Neural cell (in vitro differentiated cells): Measurements from ENCODE around the gene VEPH1. TPM values are rescaled to one million over a fixed set of nuclear protein-coding genes. Genes with fewer than 3 reads are reported as not detected.

Experiments used
- H2AFZ ChIP-seq: fragments of 200-600, 300-800 bp; sonication (generic), shearing (Covaris generic); 2 replicates; pipeline ENCODE4 v1.6.0; 2014; ENCODE audit warnings: low read depth, mild to moderate bottlenecking, antibody characterized with exemption, low read length, moderate library complexity
- H3F3A ChIP-seq: fragments of 200-600 bp; shearing (Covaris generic); 2 replicates; pipeline ENCODE4 v1.6.1; 2016; ENCODE audit warnings: mild to moderate bottlenecking, moderate library complexity, mixed read lengths, antibody characterized with exemption, low read length; ENCODE audit not compliant: insufficient read depth, poor library complexity, severe bottlenecking
- H3K27ac ChIP-seq: fragments of 200-600, 300-800 bp; sonication (generic), shearing (Covaris generic); 2 replicates; pipeline ENCODE4 v1.5.1; 2014; ENCODE audit warnings: mild to moderate bottlenecking, low read length, moderate library complexity
- H3K27me3 ChIP-seq: fragments of 300-800, 200-600 bp; sonication (generic), shearing (Covaris generic); 2 replicates; pipeline ENCODE4 v1.6.0; 2014; ENCODE audit warnings: mild to moderate bottlenecking, low read depth, low read length, moderate library complexity; ENCODE audit not compliant: insufficient read depth
- H3K36me3 ChIP-seq: fragments of 300-800, 200-600 bp; sonication (generic), shearing (Covaris generic); 2 replicates; pipeline ENCODE4 v1.5.1; 2014; ENCODE audit warnings: mild to moderate bottlenecking, antibody characterized with exemption, low read length, moderate library complexity; ENCODE audit not compliant: insufficient read depth
- H3K4me2 ChIP-seq: fragments of 300-800, 200-600 bp; sonication (generic), shearing (Covaris generic); 2 replicates; pipeline ENCODE4 v1.6.0; 2014; ENCODE audit warnings: mild to moderate bottlenecking, low read length
- H3K4me3 ChIP-seq: fragments of 300-800, 200-600 bp; sonication (generic), shearing (Covaris generic); 2 replicates; pipeline ENCODE4 v1.5.1; 2014; ENCODE audit warnings: mild to moderate bottlenecking, low read length, moderate library complexity
- H3K79me2 ChIP-seq: fragments of 200-600 bp; shearing (Covaris generic); replicated peaks from 2 replicates; pipeline ENCODE4 v1.6.0; 2014; ENCODE audit warnings: mild to moderate bottlenecking, low read length, moderate library complexity; ENCODE audit not compliant: insufficient read depth
- H3K9ac ChIP-seq: fragments of 300-800, 200-600 bp; sonication (generic), shearing (Covaris generic); 2 replicates; pipeline ENCODE4 v1.6.1; 2016; ENCODE audit warnings: mild to moderate bottlenecking, low read length, mixed read lengths
- H3K9me2 ChIP-seq: fragments of 200-600 bp; shearing (Covaris generic); 2 replicates; pipeline ENCODE4 v1.6.1; 2016; ENCODE audit warnings: mild to moderate bottlenecking, low read length, mixed read lengths; ENCODE audit not compliant: insufficient read depth
- H3K9me3 ChIP-seq: fragments of 200-600, 300-800 bp; sonication (generic), shearing (Covaris generic); 2 replicates; pipeline ENCODE4 v1.6.1; 2016; ENCODE audit warnings: mild to moderate bottlenecking, mixed run types, low read length, moderate library complexity, mixed read lengths
- H4K20me1 ChIP-seq: fragments of 200-600 bp; shearing (Covaris generic); 2 replicates; pipeline ENCODE4 v1.6.1; 2016; ENCODE audit warnings: mild to moderate bottlenecking, mixed run types; ENCODE audit not compliant: insufficient read depth
- CTCF ChIP-seq: fragments of 450-650 bp; IDR thresholded peaks from 2 replicates; pipeline ENCODE4 v1.5.1; 2014; ENCODE audit warnings: antibody characterized with exemption, mild to moderate bottlenecking, moderate library complexity; ENCODE audit not compliant: poor library complexity, severe bottlenecking
- EP300 ChIP-seq: fragments of 450-650 bp; conservative IDR thresholded peaks from 2 replicates; pipeline ENCODE4 v1.6.1; 2014; ENCODE audit warnings: antibody characterized with exemption, mild to moderate bottlenecking, moderate library complexity; ENCODE audit not compliant: poor library complexity, severe bottlenecking
- EZH2 ChIP-seq: fragments of 200-600, 300-800 bp; shearing (Covaris generic), sonication (generic); IDR thresholded peaks from 2 replicates; pipeline ENCODE4 v1.6.1; 2014; ENCODE audit warnings: antibody characterized with exemption, low read length, borderline replicate concordance, mild to moderate bottlenecking; ENCODE audit not compliant: insufficient read depth, poor library complexity, severe bottlenecking
- MXI1 ChIP-seq: fragments of 450-650 bp; conservative IDR thresholded peaks from 2 replicates; pipeline ENCODE4 v1.6.1; 2014; ENCODE audit warnings: antibody characterized with exemption, mild to moderate bottlenecking; ENCODE audit not compliant: poor library complexity, severe bottlenecking
- POLR2AphosphoS5 ChIP-seq: IDR thresholded peaks from 2 replicates; pipeline ENCODE4 v1.6.1; 2012
- RAD21 ChIP-seq: fragments of 450-650 bp; conservative IDR thresholded peaks from 2 replicates; pipeline ENCODE4 v1.6.1; 2014; ENCODE audit warnings: antibody characterized with exemption, mild to moderate bottlenecking, moderate library complexity
- REST ChIP-seq: IDR thresholded peaks from 2 replicates; pipeline ENCODE4 v1.6.1; 2012; ENCODE audit warnings: borderline replicate concordance
- SMC3 ChIP-seq: fragments of 450-650 bp; conservative IDR thresholded peaks from 2 replicates; pipeline ENCODE4 v1.6.1; 2014; ENCODE audit warnings: antibody characterized with exemption, mild to moderate bottlenecking, moderate library complexity; ENCODE audit not compliant: poor library complexity
- TAF1 ChIP-seq: IDR thresholded peaks from 2 replicates; pipeline ENCODE4 v1.6.1; 2012; ENCODE audit warnings: low read depth
- polyA plus RNA-seq: library from polyadenylated mRNA; depleted of rRNA; stranded (reverse); fragments of >200 nt; gene quantifications from 2 replicates; pipeline ENCODE4 v1.2.3, GENCODE V29; 2014

VEPH1 gene
- polyA plus RNA-seq, 1 donor from 2014 or later, result 0.89 TPM

- H3K9me2 ChIP-seq, result no peaks in the 10 kb centered on the region
- no peaks in the 10 kb centered on the region for H3F3A ChIP-seq
- H2AFZ ChIP-seq, result no peak overlapping the region
- H3K9me3 ChIP-seq, result no peaks in the 10 kb centered on the region
- TF ChIP-seq RAD21, result peak; percentile 51
- TF ChIP-seq REST, result no peak
- TF ChIP-seq MXI1, result no peak
- peak; percentile 56 for TF ChIP-seq CTCF
- no peak for TF ChIP-seq POLR2AphosphoS5
- peak; percentile 38 for TF ChIP-seq SMC3
- H3K4me2 ChIP-seq, result no peak overlapping the region
- no peaks in the 10 kb centered on the region for H4K20me1 ChIP-seq
- no peaks in the 10 kb centered on the region for H3K79me2 ChIP-seq
- H3K9ac ChIP-seq, result no peak overlapping the region
- H3K27ac ChIP-seq, result no peak overlapping the region
- no peak overlapping the region for H3K4me3 ChIP-seq
- H3K27me3 ChIP-seq, result no peaks in the 10 kb centered on the region
- no peaks in the 10 kb centered on the region for H3K36me3 ChIP-seq
These were observed 9.3 kb downstream of the VEPH1 start for GRCh38 chr3:157493627-157494550.

GRCh38 chr3:157491136-157491535 is 12.1 kb downstream of the VEPH1 start:
- H3K79me2 ChIP-seq, result no peaks in the 10 kb centered on the region
- no peak overlapping the region for H2AFZ ChIP-seq
- H3K9ac ChIP-seq, result no peak overlapping the region
- H4K20me1 ChIP-seq, result no peaks in the 10 kb centered on the region
- no peaks in the 10 kb centered on the region for H3K36me3 ChIP-seq
- no peaks in the 10 kb centered on the region for H3K27me3 ChIP-seq
- no peak overlapping the region for H3K27ac ChIP-seq
- no peak overlapping the region for H3K4me3 ChIP-seq
- no peak overlapping the region for H3K4me2 ChIP-seq
- H3F3A ChIP-seq, result no peaks in the 10 kb centered on the region
- TF ChIP-seq EZH2 (no peak), REST (no peak), TAF1 (no peak), EP300 (no peak), RAD21 (no peak), POLR2AphosphoS5 (no peak), SMC3 (no peak), MXI1 (no peak), CTCF (no peak)
- H3K9me2 ChIP-seq, result no peaks in the 10 kb centered on the region
- H3K9me3 ChIP-seq, result no peaks in the 10 kb centered on the region
